DLD1 (cell line): Measurements from ENCODE around the gene GID4.
"Not testable (repeated sequence)": the region's sequence is repeated elsewhere in the genome, so short reads cannot be mapped to it uniquely, and the experiment has no call there.

Experiments used
- in situ Hi-C: cut with HindIII; loops from 2 replicates; pipeline ENCODE4 v1.10.0; 2017; ENCODE audit warnings: low sequenced_read_pairs

The GID4 gene

DNA sequence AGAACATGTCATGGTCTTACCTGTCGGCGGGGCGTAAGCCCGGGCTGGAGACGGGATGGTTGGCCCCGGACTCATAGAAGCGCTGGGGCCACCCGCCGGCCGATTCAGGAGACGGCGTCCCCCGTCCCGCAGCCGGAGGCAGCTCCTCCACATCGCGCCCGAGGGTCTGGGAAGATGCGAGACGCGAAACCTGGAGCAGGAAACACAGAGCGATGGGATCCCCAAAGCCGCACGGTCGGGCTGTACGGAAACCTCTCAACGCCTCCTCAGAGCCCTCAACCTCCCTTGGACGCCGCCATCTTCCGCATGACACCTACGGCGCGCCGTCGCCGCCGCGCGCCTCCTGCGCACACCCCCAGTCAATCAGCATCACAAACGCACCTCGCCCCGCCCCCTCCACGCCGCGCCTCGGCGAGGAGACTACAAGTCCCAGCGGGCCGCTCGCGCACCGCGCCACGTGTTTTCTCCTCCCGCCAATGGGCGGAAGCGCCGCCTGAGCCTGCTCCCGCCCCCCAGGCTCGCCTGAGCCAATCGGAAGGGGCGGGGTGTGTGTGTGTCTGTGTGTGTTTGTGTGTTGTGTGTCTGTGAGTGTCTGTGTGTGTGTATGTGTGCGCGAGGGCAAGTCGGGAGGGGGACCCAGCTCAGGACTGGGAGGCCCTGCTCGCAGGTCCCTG lies at the start of gene GID4, which contains the start of gene ATPAF2:
Gene GID4 (plus strand): TSS at position 548 of the 674 bp plus-strand sequence. CDS start 57 bp downstream, at position 605.
Gene ATPAF2 (minus strand): TSS at position 308 of the 674 bp plus-strand sequence. CDS start 155 bp downstream, at position 153.
- in situ Hi-C loops: loop anchor here (5.0 to 10.0 kb wide), 2 partner anchors 54 to 142 kb away; no protein-coding TSS in a partner anchor

DNA sequence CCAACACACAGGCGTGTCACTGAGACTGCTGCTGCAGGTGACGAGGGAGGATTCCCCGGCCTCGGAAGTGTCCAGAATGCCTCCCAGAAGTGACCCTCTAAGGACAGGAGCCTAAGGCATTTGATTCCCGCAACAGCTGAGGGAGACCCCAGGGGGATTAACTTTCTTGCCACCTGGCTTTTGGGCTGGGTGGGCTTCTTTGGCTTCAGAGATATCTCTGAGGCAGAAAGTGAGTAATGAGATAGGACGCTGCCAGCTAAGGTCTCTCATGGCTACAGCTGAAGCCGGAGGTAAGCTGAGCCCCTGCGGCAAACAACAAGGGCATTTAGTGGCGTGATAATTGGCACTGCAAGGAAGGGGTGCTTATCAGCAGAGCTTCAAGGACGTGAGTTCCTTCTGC lies 49.6 kb upstream of the GID4 start:
- in situ Hi-C loops: loop anchor here (10.0 kb wide), 1 partner anchor 45 kb away; the partner anchor contains the start of genes ATPAF2 and GID4

DNA sequence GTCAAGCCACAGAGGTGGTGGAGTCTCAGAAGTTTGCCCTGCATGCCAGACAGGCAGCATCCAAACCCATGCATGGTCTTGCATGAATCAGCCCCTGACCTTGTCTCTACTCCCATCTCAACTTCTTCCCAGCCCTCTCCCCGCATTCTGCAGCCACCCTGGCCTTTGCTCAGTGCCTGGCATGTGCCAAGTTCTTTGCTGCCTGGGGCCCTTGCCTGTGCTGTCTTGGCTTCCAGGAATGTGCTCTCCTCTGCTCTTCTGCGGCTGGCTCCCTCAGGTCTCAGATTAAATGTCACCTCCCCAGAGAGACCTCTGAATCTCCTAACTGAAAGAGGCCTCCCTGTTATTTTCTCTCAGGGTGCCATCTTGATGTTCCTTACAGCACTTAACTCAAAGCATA lies 48.9 kb upstream of the GID4 start:
- in situ Hi-C loops: no loop called here

DNA sequence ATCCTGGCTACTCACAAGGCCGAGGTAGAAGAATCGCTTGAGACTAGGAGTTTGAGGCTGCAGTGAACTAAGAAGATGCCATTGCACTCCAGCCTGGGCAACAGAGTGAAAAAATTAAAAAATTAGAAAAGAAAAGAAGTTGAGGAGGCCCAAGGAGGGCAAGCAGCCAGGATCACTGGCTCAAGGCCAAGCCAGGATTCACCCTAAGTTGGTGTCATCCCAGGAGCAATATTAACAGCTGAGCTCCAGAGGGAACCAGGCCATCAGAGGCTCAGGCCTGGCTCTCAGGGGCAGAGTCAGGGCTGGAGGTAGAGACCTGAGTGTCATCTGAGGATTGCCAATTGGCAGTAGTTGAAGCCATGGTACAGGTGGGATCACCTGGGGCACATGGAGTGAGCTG lies 45.8 kb upstream of the GID4 start:
- in situ Hi-C loops: no loop called here

DNA sequence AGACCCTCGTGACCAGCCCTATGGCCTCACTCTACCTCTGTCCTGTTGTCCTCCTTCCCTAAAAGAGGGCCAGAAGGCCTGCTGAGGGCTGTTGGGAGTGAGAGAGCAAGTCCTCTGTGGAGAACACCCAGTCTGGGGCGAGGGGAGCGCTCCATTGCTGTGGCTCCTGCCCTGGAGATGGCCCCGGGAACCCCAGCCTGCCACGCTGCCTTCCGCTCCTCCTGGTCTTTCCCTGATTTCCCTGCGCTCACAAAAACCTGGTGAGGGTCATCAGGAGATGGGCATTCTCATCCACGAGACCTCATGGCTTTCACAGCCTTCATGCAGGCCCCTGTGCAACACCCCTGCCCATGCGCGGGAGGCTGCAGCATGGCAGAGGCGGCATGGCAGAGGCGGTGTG lies 45.4 kb upstream of the GID4 start:
- in situ Hi-C loops: no loop called here

DNA sequence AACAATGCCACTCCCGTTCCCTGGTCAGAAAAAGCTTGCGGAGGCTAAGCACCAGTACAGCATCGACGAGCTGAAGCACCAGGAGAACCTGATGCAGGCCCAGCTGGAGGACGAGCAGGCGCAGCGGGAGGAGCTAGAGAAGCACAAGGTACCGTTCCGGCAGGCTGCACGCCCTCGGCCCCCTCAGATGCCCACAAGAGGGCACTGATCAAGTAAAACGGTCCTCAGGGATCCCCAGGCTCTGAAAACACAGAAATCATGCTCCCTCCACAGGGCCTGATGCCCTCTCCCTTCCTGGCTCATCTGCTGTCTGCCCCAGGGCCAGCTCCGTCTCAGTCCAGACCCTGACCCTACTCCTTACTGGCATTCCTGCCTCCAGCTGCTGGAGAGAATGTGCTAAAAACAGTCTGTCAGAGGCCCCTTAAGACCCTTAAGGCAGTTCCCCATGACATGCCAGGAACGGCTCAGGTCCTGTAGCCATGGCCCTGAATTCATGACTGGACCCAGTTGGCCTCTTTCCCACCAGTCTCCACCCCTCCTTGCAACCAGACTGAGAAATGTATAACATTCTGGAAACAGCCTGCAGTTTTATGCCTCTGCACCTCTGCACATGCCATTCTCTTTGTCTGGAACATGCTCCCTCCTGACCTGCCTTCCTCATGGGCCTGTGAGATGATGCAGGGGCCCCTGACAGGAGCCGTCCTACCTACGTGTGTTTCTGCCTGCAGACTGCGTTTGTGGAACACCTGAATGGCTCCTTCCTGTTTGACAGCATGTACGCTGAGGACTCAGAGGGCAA lies 44.7 kb upstream of the GID4 start:
- in situ Hi-C loops: no loop called here

DNA sequence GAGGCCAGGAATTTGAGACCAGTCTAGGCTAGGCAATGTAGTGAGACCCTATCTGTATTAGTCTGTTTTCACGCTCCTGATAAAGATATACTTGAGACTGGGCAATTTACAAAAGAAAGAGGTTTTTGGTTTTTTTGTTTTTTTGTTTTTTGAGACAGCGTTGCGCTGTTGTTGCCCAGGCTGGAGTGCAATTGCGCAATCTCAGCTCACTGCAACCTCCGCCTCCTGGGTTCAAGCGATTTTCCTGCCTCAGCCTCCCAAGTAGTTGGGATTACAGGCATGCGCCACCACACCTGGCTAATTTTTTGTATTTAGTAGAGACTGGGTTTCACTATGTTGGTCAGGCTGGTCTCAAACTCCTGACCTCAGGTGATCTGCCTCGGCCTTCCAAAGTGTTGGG lies 43.3 kb upstream of the GID4 start:
- in situ Hi-C loops: not testable (repeated sequence)

DNA sequence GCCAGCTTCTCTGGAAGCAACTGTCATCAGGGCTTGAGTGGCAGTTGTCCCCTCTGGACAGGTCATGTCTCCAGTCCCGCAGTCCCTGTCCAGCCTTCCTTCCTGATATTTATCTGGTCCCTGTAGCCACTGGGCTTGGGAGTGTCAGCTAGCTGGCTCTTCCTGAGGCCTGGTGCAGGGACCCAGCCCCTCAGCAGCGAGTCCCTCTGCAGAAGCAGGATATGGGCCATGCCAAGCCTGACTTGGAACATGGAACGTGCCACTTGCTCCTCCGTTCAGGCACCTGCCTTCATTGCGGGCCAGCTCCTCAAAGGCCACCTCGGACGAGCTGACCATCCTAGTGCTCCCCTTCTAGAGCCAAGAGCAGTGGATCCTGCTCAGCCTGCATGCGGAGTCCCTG lies 40.3 kb upstream of the GID4 start:
- in situ Hi-C loops: no loop called here

DNA sequence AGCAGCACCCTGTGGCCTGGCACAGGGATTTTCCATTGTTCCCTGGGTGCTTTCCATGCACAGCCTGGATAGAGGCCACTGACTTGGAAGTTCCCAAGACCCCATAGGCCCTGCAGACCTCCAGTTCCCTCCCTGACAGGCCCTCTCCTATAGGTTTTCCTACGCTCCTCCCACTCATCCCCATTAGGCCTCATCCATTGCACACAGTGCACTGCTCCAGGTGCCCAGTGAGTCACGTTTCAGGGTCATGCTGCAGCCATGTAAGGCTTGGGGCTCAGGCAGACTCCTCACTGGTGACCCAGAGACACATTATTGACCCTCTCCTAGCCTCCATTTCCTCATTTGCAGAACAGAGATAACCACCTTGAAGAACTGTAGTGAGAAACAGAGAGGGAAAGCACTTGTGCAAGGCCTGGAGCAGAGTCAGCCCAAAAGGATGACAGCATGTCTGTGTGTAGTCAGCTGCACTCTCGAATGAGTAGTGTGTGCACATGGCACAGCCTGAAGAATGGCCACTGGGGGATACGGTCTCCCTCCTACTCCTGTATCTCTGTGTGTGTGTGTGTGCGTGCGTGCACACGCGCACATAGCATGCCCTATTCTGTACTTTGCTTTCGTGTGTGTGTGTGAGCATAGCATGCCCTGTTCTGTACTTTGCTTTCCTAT lies 39.7 kb upstream of the GID4 start:
- in situ Hi-C loops: no loop called here

DNA sequence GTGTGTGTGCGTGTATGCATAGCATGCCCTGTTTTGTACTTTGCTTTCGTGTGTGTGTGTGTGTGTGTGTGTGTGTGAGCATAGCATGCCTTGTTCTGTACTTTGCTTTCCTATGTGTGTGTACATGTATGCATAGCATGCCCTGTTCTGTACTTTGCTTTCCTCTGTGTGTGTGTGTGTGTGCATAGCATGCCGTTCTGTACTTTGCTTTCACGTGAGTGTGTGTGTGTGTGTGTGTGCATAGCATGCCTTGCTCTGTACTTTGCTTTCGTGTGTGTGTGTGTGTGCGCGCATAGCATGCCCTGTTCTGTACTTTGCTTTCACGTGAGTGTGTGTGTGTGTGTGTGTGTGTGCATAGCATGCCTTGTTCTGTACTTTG lies 39.2 kb upstream of the GID4 start:
- in situ Hi-C loops: no loop called here

DNA sequence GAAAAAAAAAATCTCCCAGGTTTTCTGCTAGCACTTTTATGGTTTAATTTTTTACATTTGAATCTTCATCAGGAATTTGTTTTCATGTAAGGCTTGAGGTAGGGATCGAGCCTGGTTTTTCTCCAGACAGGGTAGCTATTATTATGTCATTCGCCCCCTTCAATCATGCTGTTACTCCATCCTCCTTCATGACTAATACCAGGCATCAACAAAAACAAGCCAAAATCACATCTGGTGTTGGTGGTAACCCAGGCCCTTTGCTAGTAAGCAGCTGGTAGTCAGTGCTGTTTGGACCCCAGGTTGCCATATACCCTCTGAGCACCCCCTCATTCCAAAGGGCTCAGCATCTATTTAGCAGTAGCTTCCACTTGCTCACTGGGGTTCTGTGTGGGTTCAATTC lies 37.0 kb upstream of the GID4 start:
- in situ Hi-C loops: no loop called here

DNA sequence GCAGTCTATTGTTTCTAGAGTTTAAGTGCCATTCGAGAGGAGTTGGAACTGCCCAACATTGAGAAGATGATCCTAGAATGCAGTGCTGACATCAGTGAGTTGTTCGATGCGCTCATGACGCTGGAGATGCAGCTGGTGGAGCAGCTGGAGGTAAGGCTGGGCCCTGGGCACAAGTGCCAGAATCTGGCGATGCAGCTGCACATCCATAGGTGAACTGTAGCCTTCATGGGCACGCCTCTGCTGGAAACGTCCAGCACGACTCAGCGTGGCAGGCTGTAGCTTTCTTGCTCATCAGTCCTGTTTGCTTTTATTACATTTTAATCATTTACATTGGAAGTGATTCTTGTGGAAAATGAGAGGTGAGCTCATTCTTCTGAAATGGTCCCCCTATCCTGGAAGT lies 34.9 kb upstream of the GID4 start:
- in situ Hi-C loops: no loop called here

DNA sequence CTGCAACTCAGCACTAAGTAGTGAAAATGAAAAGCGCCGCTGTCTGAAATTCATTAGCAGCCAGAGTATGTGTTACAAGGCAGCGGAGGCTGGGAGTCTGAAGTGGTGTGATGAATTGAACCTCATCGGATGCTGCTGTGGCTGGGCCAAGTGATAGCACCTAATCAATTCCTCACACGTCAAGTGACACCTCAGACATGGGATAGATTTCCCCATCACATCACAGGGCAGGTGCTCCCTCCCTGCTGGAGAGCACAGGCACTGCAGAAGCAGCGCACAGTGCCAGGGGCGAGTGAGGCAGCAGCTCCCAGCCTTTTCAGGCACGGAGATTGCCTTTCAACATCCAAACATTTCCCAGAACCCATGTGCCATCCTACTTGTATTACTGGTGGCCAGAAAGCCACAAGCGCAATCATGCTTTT lies 34.3 kb upstream of the GID4 start:
- in situ Hi-C loops: no loop called here

DNA sequence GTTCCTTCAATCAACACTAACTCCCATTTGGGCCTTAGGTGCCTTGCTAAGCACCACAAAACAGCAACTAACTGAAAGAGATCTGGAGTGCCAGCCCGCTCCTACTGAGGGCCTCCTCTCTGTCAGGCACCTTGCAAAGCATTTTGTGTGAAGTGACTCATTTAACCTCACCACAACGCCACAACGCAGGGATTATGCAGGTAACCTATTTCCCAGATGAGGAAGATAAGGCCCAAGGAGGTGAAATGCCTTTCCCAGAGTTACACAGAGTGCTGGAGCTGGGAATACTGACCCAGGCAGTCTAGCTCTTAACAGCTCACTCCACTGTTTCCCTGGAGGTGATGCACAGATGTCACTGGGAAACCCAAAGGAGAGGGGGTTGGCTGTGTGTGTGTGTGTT lies 33.7 kb upstream of the GID4 start:
- in situ Hi-C loops: no loop called here

DNA sequence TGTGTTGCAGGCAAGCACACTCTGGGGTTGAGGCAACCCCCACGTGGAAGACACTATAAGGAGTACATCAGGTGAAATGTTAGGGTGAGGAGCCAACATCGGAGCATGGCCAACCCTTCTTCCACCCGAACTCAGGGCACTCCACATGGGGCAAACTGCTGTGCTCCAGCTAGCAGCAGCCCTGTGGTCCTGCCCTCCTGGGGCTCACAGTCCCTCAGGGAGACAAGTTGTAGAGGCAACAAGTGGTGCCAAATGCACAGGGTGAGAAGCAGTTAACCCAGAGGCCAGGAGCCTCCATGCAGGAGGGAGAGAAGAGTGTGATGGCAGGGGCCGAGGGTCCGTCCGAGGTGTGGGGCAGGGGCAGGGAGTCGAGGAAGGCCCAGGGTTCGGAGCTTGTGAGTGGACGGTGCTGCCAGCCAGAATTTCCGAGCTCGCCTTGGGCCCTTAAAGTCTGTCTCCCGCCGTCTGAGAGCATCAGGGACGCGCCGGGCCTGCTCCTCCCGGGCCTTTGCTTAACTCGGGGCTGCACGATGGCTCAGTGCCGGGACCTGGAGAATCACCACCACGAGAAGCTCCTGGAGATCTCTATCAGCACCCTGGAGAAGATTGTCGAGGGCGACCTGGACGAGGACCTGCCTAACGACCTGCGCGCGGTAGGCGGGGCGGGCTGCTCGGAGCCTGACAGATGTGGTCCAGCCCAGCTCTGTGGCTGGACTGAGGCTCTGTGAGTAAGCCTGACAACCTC lies 32.5 kb upstream of the GID4 start:
- in situ Hi-C loops: no loop called here

DNA sequence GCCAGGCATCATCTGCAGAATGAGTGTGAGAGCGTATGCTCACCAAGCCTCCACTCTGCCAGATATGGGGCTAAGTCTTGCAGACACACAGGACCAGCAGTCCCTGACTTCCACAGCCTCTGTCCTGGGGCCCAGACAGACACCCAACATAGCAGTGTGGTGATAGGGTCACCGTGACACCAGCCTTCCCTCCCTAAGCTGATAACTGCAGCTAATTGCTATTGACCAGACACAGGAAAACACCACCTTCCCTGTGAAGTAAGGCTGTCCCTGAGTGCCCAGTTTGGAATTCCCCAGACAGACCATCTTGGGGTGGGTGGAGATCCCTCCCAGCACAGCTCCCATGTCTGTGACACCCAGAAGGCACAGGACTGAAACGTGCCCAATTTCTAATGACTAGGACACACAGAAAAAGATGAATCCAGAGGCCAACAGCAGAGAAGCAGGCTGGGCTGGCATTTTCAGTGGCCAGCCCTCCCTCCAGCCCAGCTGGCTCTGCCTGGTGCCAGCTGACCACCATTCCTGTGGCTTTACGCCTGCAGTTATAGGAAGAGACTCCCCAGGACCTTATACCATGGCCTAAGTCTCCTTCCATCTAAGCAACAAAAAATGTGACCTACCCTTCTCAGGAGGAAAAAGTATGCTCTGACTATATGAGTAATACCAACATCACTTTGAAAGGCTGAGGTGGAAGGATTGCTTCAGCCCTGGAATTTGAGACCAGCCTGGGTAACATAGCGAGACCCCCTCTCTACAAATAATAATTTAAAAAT lies 30.5 kb upstream of the GID4 start:
- in situ Hi-C loops: no loop called here

DNA sequence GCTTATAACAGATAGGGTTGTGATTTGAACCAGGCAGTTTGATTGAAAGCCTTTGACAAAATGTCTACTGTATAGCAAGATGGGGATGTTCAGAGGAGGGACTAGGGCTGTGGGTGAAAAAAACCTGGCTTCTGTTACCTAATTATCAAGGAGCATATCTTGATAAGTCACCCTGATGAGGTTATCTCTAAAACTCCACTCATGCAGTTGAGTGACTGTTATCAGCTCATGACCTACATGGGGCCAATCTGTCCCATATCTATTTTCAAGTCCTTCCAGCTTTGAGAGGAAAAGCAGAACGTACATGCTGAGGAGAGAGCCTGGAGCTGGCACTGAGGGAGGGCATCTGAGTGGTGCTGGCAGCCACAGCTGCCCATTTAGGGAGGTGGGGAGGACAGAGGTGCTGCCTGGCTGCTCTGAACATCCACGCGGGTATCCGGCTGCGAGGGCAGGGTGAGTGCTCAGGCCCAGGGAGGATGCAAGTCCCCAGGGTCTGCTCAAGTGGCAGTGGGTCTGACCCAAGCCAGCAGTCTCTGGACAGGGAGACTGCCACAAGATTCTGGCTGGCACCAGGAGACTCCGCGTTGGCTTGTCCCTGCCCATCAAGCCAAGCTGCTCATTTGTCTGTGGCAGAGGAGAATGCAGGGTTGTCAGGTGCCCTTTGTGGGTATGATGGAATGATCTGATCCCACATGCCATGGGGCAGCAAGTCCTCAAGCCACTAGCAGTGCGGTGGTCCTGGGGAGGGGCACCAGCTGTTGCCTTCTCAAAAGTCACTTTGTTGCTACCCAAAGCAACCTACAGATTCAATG lies 29.4 kb upstream of the GID4 start:
- in situ Hi-C loops: no loop called here

DNA sequence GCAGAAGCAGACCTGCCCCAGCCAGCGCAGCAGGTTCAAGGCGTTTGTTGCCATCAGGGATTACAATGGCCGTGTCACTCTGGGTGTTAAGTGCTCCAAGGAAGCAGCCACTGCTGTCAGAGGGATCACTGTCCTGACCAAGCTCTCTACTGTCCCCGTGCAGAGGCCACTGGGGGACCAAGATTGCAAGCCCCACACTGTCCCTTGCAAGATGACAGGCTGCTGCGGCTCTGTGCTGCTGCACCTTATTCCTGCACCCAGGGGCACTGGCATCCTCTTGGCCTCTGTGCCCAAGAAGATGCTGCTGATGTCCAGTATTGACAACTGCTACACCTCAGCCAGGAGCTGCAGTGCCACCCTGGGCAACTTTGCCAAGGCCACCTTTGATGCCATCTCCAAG lies 27.9 kb upstream of the GID4 start:
- in situ Hi-C loops: no loop called here

DNA sequence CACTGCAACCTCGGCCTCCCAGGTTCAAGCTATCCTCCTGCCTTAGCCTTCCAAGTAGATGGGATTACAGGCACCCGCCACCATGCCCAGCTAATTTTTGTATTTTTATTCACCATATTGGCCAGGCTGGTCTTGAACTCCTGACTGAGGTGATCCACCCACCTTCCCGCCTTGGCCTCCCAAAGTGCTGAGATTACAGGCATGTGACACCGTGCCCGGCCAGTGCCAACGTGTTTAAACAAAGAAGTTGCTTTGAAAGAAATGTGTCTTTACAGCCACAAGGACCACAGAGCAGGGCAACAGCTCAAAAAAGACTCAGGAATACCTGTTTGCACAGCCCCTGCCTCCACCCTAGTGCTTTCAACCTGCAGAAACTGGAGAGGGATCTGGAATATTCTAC lies 25.2 kb upstream of the GID4 start:
- in situ Hi-C loops: no loop called here
